Vagina (tissue), 2 donors: ENCODE results near the gene TMEM108. TPM values are rescaled to one million over a fixed set of nuclear protein-coding genes. Genes with fewer than 3 reads are reported as not detected.

Source experiments
- DNase-seq, 2 donors: peaks; one replicate each; pipeline ENCODE4 v3.0.0-alpha.2; 2017; ENCODE audit errors: extremely low spot score in 2 of 2
- H3K27ac ChIP-seq: fragments of 200-600 bp; sonication (generic); one replicate; pipeline ENCODE4 v1.5.1; 2019
- H3K27me3 ChIP-seq: fragments of 200-600 bp; sonication (generic); one replicate; pipeline ENCODE4 v1.5.1; 2019
- H3K36me3 ChIP-seq, 2 donors: fragments of 200-600 bp; sonication (generic); one replicate each; pipeline ENCODE4 v1.5.1; 2017 to 2019
- H3K4me1 ChIP-seq: fragments of 200-600 bp; sonication (generic); one replicate; pipeline ENCODE4 v1.5.1; 2019
- H3K4me3 ChIP-seq, 2 donors: fragments of 200-600 bp; sonication (generic); 1 replicate in 1 of 2; 2 replicates in 1 of 2; pipeline ENCODE4 v1.5.1; 2016 to 2019
- H3K9me3 ChIP-seq: fragments of 200-600 bp; sonication (generic); one replicate; pipeline ENCODE4 v1.5.1; 2019
- CTCF ChIP-seq, 3 experiments: fragments of 450-650 bp in 2 of 3; fragments of 200-600 bp in 1 of 3; sonication (generic) in 1 of 3; IDR thresholded peaks; one replicate each; pipeline ENCODE4 v1.5.1; 2017 to 2019; ENCODE audit warnings: antibody characterized with exemption in 3 of 3, mild to moderate bottlenecking in 2 of 3, moderate library complexity in 2 of 3
- POLR2A ChIP-seq, 2 donors: fragments of 450-650 bp; IDR thresholded peaks; one replicate each; pipeline ENCODE4 v1.6.1; 2017; ENCODE audit warnings: antibody characterized with exemption in 2 of 2, mild to moderate bottlenecking in 2 of 2, moderate library complexity in 2 of 2
- POLR2AphosphoS5 ChIP-seq, 2 donors: sonication (generic); formaldehyde crosslinking; IDR thresholded peaks; one replicate each; pipeline ENCODE4 v1.9.0; 2017; ENCODE audit warnings: antibody characterized with exemption in 2 of 2, mild to moderate bottlenecking in 2 of 2, low read depth in 1 of 2; ENCODE audit not compliant: insufficient read depth in 1 of 2
- intact Hi-C: fragments of 100-400 bp; cut with DNase I; formaldehyde crosslinking; loops from one replicate; pipeline ENCODE4 v1.15.1; 2023
- total RNA-seq: library from RNA; depleted of rRNA; stranded (reverse); fragments of >200 nt; gene quantifications from one replicate; pipeline ENCODE4 v1.2.3, GENCODE V29; 2016

The TMEM108 gene
- total RNA-seq, 1 donor from 2014 or later: 3.2 TPM

GRCh38 chr3:133119176-133119575 lies 81.0 kb downstream of the TMEM108 start:
- H3K4me3 ChIP-seq: no peak overlapping the region
- no peaks in the 10 kb centered on the region for H3K9me3 ChIP-seq
- H3K27me3 ChIP-seq: no peaks in the 10 kb centered on the region
- no peak for TF ChIP-seq CTCF (IDR thresholded peaks at IDR 0.05)
- no peak for TF ChIP-seq POLR2A (IDR thresholded peaks at IDR 0.05)
- TF ChIP-seq POLR2AphosphoS5 (IDR thresholded peaks at IDR 0.05; ENCODE audit: insufficient read depth in 1 of 2, low read depth in 1 of 2): no peak
- H3K36me3 ChIP-seq: no peaks in the 10 kb centered on the region
- H3K4me1 ChIP-seq: no peaks in the 10 kb centered on the region
- no peak overlapping the region for H3K27ac ChIP-seq
- intact Hi-C loops: no loop called here
- no peak for DNase-seq

DNA sequence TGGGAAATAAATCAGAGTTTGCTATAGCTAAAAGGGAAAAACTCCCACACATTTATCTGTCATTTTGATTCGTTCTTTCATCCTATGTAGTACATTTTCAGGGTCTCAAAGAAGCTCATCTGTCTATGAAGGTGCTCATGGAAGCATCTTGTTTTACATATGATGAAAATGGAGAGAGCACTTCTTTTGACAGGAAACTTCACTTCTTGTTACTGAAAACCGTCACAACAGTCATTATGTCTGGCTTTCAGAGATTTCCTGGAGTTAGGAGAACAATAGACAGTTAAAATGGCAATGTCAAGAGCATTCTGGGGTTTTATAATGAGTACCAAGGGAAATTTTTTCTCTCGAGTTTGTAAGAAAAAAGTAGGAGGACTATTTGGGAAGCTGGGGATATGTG lies 83.3 kb downstream of the TMEM108 start:
- Histone ChIP-seq H3K4me1 (no peaks in the 10 kb centered on the region), H3K27ac (no peak overlapping the region), H3K9me3 (no peaks in the 10 kb centered on the region), H3K36me3 (no peaks in the 10 kb centered on the region), H3K27me3 (no peaks in the 10 kb centered on the region), H3K4me3 (no peak overlapping the region)
- no peak for DNase-seq
- TF ChIP-seq POLR2AphosphoS5 (IDR thresholded peaks at IDR 0.05; ENCODE audit: insufficient read depth in 1 of 2, low read depth in 1 of 2) (no peak), POLR2A (IDR thresholded peaks at IDR 0.05) (no peak), CTCF (IDR thresholded peaks at IDR 0.05) (no peak)
- intact Hi-C loops: no loop called here

GRCh38 chr3:133123636-133124035 lies 85.4 kb downstream of the TMEM108 start:
- H3K27ac ChIP-seq: no peak overlapping the region
- H3K36me3 ChIP-seq: no peaks in the 10 kb centered on the region
- no peak for DNase-seq
- H3K9me3 ChIP-seq: no peaks in the 10 kb centered on the region
- no peaks in the 10 kb centered on the region for H3K27me3 ChIP-seq
- H3K4me3 ChIP-seq: no peak overlapping the region
- intact Hi-C loops: no loop called here
- H3K4me1 ChIP-seq: no peaks in the 10 kb centered on the region
- TF ChIP-seq CTCF (IDR thresholded peaks at IDR 0.05): no peak
- TF ChIP-seq POLR2AphosphoS5 (IDR thresholded peaks at IDR 0.05; ENCODE audit: insufficient read depth in 1 of 2, low read depth in 1 of 2): no peak
- TF ChIP-seq POLR2A (IDR thresholded peaks at IDR 0.05): no peak

DNA sequence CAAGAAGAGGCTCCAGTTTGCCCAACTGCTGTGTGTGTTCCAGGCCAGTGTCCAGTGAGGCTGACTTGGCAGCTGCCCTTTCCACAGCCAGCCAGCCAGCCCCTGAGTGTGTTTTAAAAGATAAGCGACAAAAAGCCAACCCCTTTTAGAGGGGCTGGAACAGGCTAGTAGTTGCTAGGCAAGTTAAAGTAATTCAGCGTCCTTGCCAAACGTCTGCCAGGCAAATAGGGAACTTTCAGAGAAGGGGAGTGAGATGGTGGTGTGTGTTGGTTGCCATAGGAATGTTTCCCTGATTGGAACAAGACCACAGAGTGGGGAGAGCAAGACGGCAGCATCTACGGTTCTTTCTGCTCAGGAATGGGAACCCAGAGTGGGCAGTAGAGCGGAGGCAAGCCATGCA lies 86.3 kb downstream of the TMEM108 start:
- Histone ChIP-seq H3K4me3 (no peak overlapping the region), H3K27me3 (no peaks in the 10 kb centered on the region), H3K27ac (no peak overlapping the region), H3K36me3 (no peaks in the 10 kb centered on the region), H3K4me1 (no peaks in the 10 kb centered on the region), H3K9me3 (no peaks in the 10 kb centered on the region)
- intact Hi-C loops: no loop called here
- DNase-seq: no peak
- TF ChIP-seq CTCF (IDR thresholded peaks at IDR 0.05): no peak
- TF ChIP-seq POLR2AphosphoS5 (IDR thresholded peaks at IDR 0.05; ENCODE audit: insufficient read depth in 1 of 2, low read depth in 1 of 2): no peak
- no peak for TF ChIP-seq POLR2A (IDR thresholded peaks at IDR 0.05)

DNA sequence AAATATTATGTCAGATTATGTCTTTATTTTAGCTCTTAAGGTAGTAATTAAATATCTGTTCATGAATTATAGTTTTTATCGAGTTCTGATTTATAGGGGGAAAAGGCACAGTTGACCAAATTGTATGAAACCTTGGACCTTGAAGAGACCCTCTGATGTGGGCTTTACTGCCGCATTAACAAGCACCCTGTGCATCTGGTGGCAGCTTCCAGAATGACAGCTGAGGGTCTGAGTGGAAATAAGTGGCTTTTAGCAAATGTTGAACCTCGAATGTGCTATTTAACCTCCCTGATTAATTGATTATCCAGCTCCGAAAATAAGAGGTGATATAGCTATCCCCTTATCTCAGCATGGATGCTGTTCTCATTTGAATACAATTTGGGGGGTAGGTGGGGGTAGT lies 87.0 kb downstream of the TMEM108 start:
- TF ChIP-seq CTCF (IDR thresholded peaks at IDR 0.05) (no peak), POLR2AphosphoS5 (IDR thresholded peaks at IDR 0.05; ENCODE audit: insufficient read depth in 1 of 2, low read depth in 1 of 2) (no peak), POLR2A (IDR thresholded peaks at IDR 0.05) (no peak)
- DNase-seq: no peak

More for the DNA sequence above, 87.0 kb downstream of the TMEM108 start:
- intact Hi-C loops: no loop called here
- Histone ChIP-seq H3K27ac (no peak overlapping the region), H3K4me1 (no peaks in the 10 kb centered on the region), H3K36me3 (no peaks in the 10 kb centered on the region), H3K27me3 (no peaks in the 10 kb centered on the region), H3K4me3 (no peak overlapping the region), H3K9me3 (no peaks in the 10 kb centered on the region)
